ENCODE results near the gene PACRG.

PACRG gene

DNA sequence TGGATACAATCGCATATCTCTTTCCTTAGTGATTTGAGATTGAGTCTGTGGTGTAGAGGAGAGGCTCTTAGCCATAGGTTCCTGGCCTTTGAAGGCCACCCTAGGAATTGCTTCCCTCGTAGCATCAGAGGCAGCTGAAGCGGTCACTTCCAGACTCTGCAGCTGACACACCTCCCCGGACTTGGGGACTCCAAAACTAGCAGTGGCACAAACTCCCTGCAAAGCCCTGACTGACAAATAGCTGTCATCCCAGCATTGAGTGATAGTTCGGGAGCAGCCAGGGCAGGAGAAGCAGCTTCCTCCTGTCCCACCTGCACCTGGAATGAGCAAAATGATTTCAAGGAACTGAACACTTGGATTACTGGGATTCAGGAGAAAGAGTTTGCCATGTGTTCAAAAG, 586.2 kb downstream of the PACRG start:
- TF ChIP-seq, protein P1, sequence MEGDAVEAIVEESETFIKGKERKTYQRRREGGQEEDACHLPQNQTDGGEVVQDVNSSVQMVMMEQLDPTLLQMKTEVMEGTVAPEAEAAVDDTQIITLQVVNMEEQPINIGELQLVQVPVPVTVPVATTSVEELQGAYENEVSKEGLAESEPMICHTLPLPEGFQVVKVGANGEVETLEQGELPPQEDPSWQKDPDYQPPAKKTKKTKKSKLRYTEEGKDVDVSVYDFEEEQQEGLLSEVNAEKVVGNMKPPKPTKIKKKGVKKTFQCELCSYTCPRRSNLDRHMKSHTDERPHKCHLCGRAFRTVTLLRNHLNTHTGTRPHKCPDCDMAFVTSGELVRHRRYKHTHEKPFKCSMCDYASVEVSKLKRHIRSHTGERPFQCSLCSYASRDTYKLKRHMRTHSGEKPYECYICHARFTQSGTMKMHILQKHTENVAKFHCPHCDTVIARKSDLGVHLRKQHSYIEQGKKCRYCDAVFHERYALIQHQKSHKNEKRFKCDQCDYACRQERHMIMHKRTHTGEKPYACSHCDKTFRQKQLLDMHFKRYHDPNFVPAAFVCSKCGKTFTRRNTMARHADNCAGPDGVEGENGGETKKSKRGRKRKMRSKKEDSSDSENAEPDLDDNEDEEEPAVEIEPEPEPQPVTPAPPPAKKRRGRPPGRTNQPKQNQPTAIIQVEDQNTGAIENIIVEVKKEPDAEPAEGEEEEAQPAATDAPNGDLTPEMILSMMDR (IDR thresholded peaks at IDR 0.05): no peak

DNA sequence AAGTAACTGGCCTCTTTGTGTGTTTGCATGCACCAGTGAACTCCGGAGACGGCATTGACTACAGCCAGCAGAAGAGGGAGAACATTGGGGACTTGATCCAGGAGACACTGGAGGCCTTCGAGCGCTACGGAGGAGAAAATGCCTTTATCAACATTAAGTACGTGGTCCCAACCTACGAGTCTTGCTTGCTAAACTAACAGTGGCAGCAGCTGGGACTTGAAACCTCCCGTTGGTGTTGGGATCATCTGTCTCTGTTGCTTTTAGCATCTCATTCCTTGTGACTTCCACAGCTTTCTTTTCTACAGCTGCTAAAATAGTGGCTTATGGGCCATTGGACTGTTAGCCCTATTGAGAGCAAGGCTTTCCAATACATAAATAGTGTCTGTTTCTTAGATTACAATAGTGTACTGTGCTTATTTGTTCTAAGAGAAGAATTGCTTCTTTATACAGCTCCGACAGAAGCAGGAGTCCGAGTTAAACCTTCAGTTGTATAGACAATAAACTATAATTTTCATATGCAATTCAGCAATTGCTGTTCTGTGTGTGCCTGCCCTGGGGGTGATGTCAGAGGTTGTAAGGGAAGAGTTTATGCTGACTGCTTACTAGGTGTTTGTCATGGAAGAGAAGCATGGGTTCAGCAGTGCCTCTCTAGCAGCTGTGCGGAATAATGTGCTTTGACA, 587.2 kb downstream of the PACRG start:
- TF ChIP-seq, protein P1 (IDR thresholded peaks at IDR 0.05): no peak

DNA sequence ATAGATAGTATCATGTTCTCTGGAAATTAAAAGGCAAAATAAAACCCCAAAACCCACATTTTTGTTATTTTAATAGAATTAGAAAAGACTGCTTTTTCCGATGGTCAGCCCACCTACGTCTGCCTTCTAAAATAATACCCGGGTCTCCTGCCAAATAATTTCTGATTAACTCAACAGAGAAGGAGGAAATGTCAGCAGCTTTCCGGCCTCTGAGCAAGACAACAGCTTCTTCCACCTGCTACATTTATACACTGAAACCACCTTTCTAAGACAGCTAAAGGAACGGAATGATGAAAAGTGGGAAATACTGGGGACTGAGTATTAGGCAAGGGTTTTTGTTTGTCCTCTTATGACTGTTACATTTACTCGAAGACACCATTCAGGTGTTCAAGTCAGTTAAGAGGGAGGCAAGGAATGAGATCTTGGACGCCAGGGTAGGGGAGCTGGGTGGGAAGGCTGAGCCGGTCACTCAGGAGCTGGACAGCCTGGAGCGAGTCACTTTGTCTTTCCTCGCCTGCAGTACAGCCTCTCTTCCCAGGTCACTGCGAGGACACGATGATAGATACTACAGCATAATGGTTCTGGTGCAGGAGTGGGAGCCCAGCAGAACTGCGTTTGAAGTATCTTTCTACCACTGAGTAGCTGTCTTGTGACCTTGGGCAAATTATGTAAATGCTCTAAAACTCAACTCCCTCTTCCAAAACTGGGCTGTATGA, 590.5 kb downstream of the PACRG start:
- TF ChIP-seq, protein P1 (IDR thresholded peaks at IDR 0.05): no peak

DNA sequence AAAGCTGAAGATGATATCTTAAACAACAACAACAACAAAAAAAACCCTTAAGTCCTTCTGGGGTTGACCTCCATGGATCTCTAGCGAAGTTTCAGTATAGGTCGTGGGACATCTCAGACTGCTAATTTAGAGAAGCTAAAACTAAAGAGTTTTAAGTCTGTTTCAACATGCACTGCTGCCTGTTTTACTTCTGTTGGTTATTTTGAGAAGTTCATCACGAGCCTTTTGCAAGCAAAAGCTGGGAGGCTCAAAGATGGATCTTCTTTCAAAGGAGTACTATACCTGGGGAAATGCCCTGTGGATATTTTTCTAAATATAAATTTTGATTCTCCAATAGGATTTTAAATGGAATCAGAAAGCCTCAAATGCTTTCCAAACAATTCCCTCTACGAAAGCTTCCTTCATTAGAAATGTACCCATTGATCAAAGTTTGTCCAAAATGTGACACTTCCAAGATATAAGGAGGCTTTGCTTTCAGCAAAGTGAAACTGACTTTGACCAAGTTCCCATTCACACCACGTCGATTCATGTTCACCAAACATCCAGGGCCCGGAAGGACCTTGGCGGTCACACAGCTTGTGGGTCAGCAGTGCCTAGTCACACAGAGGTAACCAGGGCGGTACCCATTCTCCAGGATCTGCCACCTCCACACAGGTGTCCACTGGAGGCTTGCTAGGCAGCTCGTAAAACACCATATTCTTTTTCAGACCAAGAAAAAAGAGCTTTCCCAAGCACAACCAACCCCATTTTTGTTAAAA, 592.0 kb downstream of the PACRG start:
- TF ChIP-seq, protein P1 (IDR thresholded peaks at IDR 0.05): no peak

DNA sequence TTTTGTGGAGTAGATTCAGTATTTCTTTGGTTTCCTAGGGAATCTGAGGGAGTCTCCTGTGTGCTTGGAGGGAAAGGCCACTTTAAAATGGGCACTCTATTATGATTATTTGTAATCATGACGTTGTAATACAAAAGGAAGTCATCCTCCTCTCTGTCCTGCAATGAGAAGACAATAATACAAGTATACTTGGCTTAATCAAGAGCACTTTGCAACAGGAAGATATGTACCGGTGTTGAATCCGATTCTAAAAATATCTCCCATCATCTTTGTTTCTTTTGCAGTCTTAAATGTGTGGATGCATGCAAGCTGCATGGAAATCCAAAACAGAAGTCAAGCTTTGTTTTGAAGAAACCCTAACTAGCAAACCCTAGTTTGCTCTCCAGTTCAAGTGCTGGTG, 592.6 kb downstream of the PACRG start:
- TF ChIP-seq, protein P1 (IDR thresholded peaks at IDR 0.05): no peak

DNA sequence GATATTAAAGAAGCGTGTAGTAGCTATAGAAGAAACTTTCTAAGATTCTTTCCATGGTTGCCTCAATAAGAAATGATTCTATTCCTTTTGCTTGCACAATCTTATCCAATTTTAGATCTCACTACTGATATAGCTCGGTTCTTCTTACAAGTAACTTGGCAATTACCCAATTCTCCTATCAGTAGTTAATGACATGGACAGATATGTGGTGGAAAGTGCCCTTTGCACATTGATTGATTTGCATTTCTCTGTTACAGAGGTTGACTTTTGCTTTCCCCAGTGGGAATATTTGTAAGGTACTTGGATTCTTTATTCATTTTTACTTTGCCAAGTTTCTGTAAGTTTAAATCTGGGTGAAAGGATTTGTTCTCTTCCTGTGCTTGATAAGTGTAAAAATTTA, 593.0 kb downstream of the PACRG start:
- TF ChIP-seq, protein P1 (IDR thresholded peaks at IDR 0.05): no peak

DNA sequence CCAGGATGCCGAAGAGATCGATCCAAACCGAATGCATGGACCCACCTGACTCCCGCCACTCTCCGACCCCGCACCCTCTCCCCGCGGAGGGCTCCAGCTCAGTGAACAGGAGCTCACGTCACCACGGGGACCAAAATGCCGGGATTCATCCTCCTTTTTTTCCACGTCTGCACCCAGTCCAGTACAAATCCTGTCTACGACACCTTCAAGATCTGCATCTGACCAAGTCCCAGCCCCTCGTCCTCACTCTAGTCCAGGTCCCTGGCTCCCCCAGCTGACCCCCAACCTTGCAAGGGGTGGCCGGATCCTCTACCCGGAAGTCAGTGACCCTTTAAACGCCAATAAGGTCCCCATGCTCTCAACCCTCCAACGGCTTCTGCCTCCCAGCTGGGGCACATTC, 593.9 kb downstream of the PACRG start:
- TF ChIP-seq, protein P1 (IDR thresholded peaks at IDR 0.05): no peak
